Fibroblast of lung (primary cell): ENCODE data around the gene PCMT1. TPM values are rescaled to one million over a fixed set of nuclear protein-coding genes. Genes with fewer than 3 reads are reported as not detected.
"Not testable (repeated sequence)": the region's sequence is repeated elsewhere in the genome, so short reads cannot be mapped to it uniquely, and the experiment has no call there.

Experiments
- DNase-seq, 2 donors: peaks; one replicate each; pipeline versions ENCODE4 v3.0.0 to v3.0.0-alpha.2; 2010; ENCODE audit warnings: low read depth in 2 of 2
- H2AFZ ChIP-seq: 2 replicates; pipeline ENCODE4 v1.5.1; 2012; ENCODE audit warnings: low read length, control low read depth, inconsistent platforms
- H3K27ac ChIP-seq: 2 replicates; pipeline ENCODE4 v1.5.1; 2011; ENCODE audit warnings: low read length, control low read depth; ENCODE audit not compliant: insufficient read depth
- H3K27me3 ChIP-seq: 2 replicates; pipeline ENCODE4 v1.5.1; 2011; ENCODE audit warnings: mild to moderate bottlenecking, low read length; ENCODE audit not compliant: control insufficient read depth, insufficient read depth
- H3K36me3 ChIP-seq: 2 replicates; pipeline ENCODE4 v1.5.1; 2011; ENCODE audit warnings: low read length; ENCODE audit not compliant: control insufficient read depth, insufficient read depth
- H3K4me1 ChIP-seq: 2 replicates; pipeline ENCODE4 v1.5.1; 2011; ENCODE audit warnings: low read length; ENCODE audit not compliant: control insufficient read depth, insufficient read depth; ENCODE audit errors: extremely low read depth
- H3K4me2 ChIP-seq: 2 replicates; pipeline ENCODE4 v1.5.1; 2011; ENCODE audit warnings: low read length, control low read depth; ENCODE audit not compliant: insufficient read depth; ENCODE audit errors: extremely low read depth
- H3K4me3 ChIP-seq, 4 experiments: fragments of 200-600 bp in 1 of 4; sonication (generic) in 1 of 4; replicated peaks in 1 of 4; 2 replicates each; pipeline ENCODE4 v1.5.1; 2011 to 2016; ENCODE audit warnings: low read length in 4 of 4, low read depth in 3 of 4, mild to moderate bottlenecking in 3 of 4, control low read depth in 2 of 4, inconsistent platforms in 1 of 4, mixed read lengths in 1 of 4; ENCODE audit not compliant: insufficient read depth in 1 of 4; ENCODE audit errors: control extremely low read depth in 1 of 4
- H3K79me2 ChIP-seq: 2 replicates; pipeline ENCODE4 v1.5.1; 2012; ENCODE audit warnings: mild to moderate bottlenecking, low read length, inconsistent platforms; ENCODE audit not compliant: control insufficient read depth, insufficient read depth
- H3K9ac ChIP-seq: 2 replicates; pipeline ENCODE4 v1.5.1; 2011; ENCODE audit warnings: mild to moderate bottlenecking, low read length, control low read depth; ENCODE audit not compliant: insufficient read depth
- H3K9me3 ChIP-seq: 2 replicates; pipeline ENCODE4 v1.5.1; 2012; ENCODE audit warnings: low read depth, low read length; ENCODE audit not compliant: control insufficient read depth, insufficient read depth
- H4K20me1 ChIP-seq: 2 replicates; pipeline ENCODE4 v1.5.1; 2011; ENCODE audit warnings: low read length; ENCODE audit not compliant: control insufficient read depth, insufficient read depth; ENCODE audit errors: extremely low read depth
- CTCF ChIP-seq, 2 donors: IDR thresholded peaks in 1 of 2; conservative IDR thresholded peaks in 1 of 2; 1 replicate in 1 of 2; 2 replicates in 1 of 2; pipeline ENCODE4 v1.5.1; 2011 to 2012; ENCODE audit warnings: low read length in 2 of 2, control low read depth in 1 of 2, inconsistent platforms in 1 of 2, low read depth in 1 of 2, mild to moderate bottlenecking in 1 of 2
- EZH2 ChIP-seq: IDR thresholded peaks from 2 replicates; pipeline ENCODE4 v1.5.1; 2012; ENCODE audit warnings: low read length, control low read depth, mild to moderate bottlenecking; ENCODE audit errors: missing control alignments
- polyA plus RNA-seq, 2 donors: library from polyadenylated mRNA; depleted of rRNA in 1 of 2; stranded (reverse) in 1 of 2; unstranded in 1 of 2; fragments of >200 nt; gene quantifications; 2 replicates each; pipeline ENCODE4 v1.2.1, GENCODE V29; 2011 to 2012; ENCODE audit warnings: missing spikeins in 1 of 2
- total RNA-seq: library from RNA; depleted of rRNA; stranded (reverse); fragments of >200 nt; gene quantifications from 2 replicates; pipeline ENCODE4 v1.2.1, GENCODE V29; 2014

Gene PCMT1
- total and polyA plus RNA-seq, 2 donors (not counting 1 experiment from before 2014, with no cell fraction given), result 81.3 to 172 TPM

- no peaks in the 10 kb centered on the region for H4K20me1 ChIP-seq
- no peaks in the 10 kb centered on the region for H3K9me3 ChIP-seq
- H3K79me2 ChIP-seq, result peaks cover 81% of the 10 kb centered on the region
- no peak for TF ChIP-seq EZH2
- TF ChIP-seq CTCF (conservative IDR thresholded peaks at IDR 0.05 in 1 of 2, IDR thresholded peaks at IDR 0.05 in 1 of 2; ENCODE audit: low read depth in 1 of 2, low read length in 2 of 2), result no peak
- no peaks in the 10 kb centered on the region for H3K4me1 ChIP-seq
- peak in 1 of 2 donors; percentile 41 for DNase-seq
- no peak overlapping the region for H3K9ac ChIP-seq
- peak overlapping the region; percentile 48 for H3K4me2 ChIP-seq
- no peak overlapping the region for H2AFZ ChIP-seq
- H3K36me3 ChIP-seq, result no peaks in the 10 kb centered on the region
- H3K27ac ChIP-seq, result no peak overlapping the region
- H3K27me3 ChIP-seq, result no peaks in the 10 kb centered on the region
- H3K4me3 ChIP-seq, result no peak overlapping the region
Observed at GRCh38 chr6:149752600-149753373, 3.2 kb downstream of the PCMT1 start.

DNA sequence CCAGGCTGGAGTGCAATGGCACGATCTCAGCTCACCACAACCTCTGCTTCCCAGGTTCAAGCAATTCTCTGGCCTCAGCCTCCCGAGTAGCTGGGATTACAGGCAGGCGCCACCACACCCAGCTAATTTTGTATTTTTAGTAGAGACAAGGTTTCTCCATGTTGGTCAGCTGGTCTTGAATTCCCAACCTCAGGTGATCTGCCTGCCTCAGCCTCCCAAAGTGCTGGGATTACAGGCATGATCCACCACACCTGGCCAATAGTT lies 3.8 kb downstream of the PCMT1 start:
- H3K27me3 ChIP-seq, H3K4me3 ChIP-seq, H3K9ac ChIP-seq, H3K27ac ChIP-seq, H3K9me3 ChIP-seq, H2AFZ ChIP-seq, DNase-seq, H4K20me1 ChIP-seq, H3K4me1 ChIP-seq, H3K4me2 ChIP-seq, H3K36me3 ChIP-seq: not testable (repeated sequence)
- peaks cover 84% of the 10 kb centered on the region for H3K79me2 ChIP-seq

DNA sequence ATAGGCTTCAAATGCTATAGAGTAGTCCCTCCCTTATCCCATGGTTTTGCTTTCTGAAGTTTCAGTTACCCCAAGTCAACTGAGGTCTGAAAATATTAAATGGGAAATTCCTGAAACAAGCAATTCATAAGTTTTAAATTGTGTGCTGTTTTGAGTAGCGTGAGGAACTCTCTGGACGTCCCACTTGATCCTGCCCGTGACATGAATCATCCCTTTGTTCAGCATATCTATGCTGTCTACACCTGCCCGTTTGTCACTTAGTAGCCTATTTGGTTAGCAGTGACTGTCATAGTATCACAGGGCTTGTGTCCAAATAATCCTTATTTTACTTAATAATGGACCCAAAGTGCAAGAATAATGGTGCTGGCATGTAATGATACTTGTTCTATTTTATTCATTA lies 5.0 kb downstream of the PCMT1 start:
- TF ChIP-seq CTCF (conservative IDR thresholded peaks at IDR 0.05 in 1 of 2, IDR thresholded peaks at IDR 0.05 in 1 of 2; ENCODE audit: low read depth in 1 of 2, low read length in 2 of 2) (no peak), EZH2 (no peak)
- Histone ChIP-seq H3K79me2 (peaks cover 92% of the 10 kb centered on the region), H3K27ac (no peak overlapping the region), H3K4me1 (no peaks in the 10 kb centered on the region), H4K20me1 (no peaks in the 10 kb centered on the region), H3K9ac (no peak overlapping the region), H3K9me3 (no peaks in the 10 kb centered on the region), H3K4me2 (no peak overlapping the region), H2AFZ (no peak overlapping the region), H3K27me3 (no peaks in the 10 kb centered on the region), H3K4me3 (no peak overlapping the region), H3K36me3 (no peaks in the 10 kb centered on the region)
- no peak for DNase-seq
